ENCODE results near the gene PFDN6. TPM values are rescaled to one million over a fixed set of nuclear protein-coding genes. Genes with fewer than 3 reads are reported as not detected.

PFDN6 gene
- total and polyA plus RNA-seq, 10 of the 15 experiments (the other 5 are each of a cell fraction or from before 2014, with no cell fraction given), result 3.1 to 168 (median 82.6) TPM

- TF ChIP-seq SMARCA5 (IDR thresholded peaks at IDR 0.05) (no peak), ZSCAN29 (IDR thresholded peaks at IDR 0.05) (no peak), KAT2A (conservative IDR thresholded peaks at IDR 0.05; ENCODE audit: control insufficient read depth, low read depth, low read length) (no peak), ZBED1 (IDR thresholded peaks at IDR 0.05; ENCODE audit: borderline replicate concordance) (no peak), NFYA (IDR thresholded peaks at IDR 0.05; ENCODE audit: borderline replicate concordance, low read depth, low read length) (no peak), CUX1 (IDR thresholded peaks at IDR 0.05; ENCODE audit: insufficient replicate concordance, low read depth, low read length) (no peak), DPF2 (IDR thresholded peaks at IDR 0.05) (no peak), SMAD5 (IDR thresholded peaks at IDR 0.05; ENCODE audit: low read depth) (0 out of 2 replicates have a peak, but pooled peaks have one; percentile 23), E2F8 (IDR thresholded peaks at IDR 0.05; ENCODE audit: low read depth, partially characterized antibody) (peak; percentile 94), RAD21 (IDR thresholded peaks at IDR 0.05; ENCODE audit: insufficient read depth, low read depth, low read length) (no peak), TCF7 (IDR thresholded peaks at IDR 0.05; ENCODE audit: borderline replicate concordance) (no peak), BHLHE40 (IDR thresholded peaks at IDR 0.05; ENCODE audit: borderline replicate concordance in 1 of 2, low read depth in 2 of 2, low read length in 1 of 2) (peak; percentile 76 to 86), USF1 (IDR thresholded peaks at IDR 0.05; ENCODE audit: borderline replicate concordance, extremely low read length, insufficient read depth, low read depth, low read length) (no peak), POU2F2 (IDR thresholded peaks at IDR 0.05; ENCODE audit: borderline replicate concordance, low read depth, low read length) (no peak), NFXL1 (IDR thresholded peaks at IDR 0.05; ENCODE audit: borderline replicate concordance) (no peak), TCF12 (IDR thresholded peaks at IDR 0.05; ENCODE audit: low read depth, low read length) (no peak), MAX (IDR thresholded peaks at IDR 0.05; ENCODE audit: low read depth, low read length) (peak; percentile 95)
- TF ChIP-seq, protein P1, sequence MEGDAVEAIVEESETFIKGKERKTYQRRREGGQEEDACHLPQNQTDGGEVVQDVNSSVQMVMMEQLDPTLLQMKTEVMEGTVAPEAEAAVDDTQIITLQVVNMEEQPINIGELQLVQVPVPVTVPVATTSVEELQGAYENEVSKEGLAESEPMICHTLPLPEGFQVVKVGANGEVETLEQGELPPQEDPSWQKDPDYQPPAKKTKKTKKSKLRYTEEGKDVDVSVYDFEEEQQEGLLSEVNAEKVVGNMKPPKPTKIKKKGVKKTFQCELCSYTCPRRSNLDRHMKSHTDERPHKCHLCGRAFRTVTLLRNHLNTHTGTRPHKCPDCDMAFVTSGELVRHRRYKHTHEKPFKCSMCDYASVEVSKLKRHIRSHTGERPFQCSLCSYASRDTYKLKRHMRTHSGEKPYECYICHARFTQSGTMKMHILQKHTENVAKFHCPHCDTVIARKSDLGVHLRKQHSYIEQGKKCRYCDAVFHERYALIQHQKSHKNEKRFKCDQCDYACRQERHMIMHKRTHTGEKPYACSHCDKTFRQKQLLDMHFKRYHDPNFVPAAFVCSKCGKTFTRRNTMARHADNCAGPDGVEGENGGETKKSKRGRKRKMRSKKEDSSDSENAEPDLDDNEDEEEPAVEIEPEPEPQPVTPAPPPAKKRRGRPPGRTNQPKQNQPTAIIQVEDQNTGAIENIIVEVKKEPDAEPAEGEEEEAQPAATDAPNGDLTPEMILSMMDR (IDR thresholded peaks at IDR 0.05 in 2 of 3, conservative IDR thresholded peaks at IDR 0.05 in 1 of 3; ENCODE audit: control insufficient read depth in 2 of 3, extremely low read depth in 1 of 3, insufficient read depth in 1 of 3, low read depth in 3 of 3, low read length in 3 of 3), result no peak
Measured at GRCh38 chr6:33288921-33289783, at the start of gene PFDN6, which contains the start of gene WDR46 (continued).
